Measurements from ENCODE around the gene WNK2.

The WNK2 gene

DNA sequence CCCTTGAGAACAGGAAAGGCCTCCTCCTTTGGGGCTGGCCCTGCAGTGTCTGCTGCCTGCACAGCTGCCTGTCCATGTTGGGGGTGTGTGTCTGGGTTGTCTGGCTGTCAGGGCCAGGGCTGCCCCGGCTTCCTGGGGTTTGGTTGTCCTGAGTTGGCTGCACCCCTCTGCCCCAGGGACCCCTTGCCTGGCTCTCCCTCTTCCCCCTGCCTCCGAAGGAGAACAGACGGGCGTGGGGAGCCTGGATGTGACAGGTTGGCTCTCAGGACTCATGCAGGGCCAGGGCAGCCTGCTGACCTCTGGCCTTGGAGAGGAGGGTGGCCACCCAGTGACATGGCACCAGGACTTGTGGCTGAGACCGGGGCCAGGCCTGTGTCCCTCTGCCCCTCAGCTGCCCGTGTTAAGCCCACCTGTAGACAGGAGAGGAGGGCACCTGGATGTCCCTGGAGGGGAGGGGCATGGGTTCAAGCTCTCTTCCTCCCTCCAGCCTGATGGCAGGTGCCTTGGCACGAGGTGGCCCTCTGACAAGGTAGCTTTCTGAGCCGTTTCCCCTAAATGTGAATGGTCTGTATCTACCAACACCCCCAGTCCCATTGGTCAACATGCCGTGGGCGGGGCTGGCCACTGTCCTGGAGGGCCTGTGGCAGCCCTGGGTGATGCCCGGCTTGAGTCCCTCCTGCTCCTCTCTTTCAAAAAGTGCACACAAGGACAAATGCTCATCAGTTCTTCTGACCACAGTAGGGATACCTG, 34.9 kb downstream of the WNK2 start:
- DNase-seq (ENCODE audit: low read depth in 2 of 2): no peak

DNA sequence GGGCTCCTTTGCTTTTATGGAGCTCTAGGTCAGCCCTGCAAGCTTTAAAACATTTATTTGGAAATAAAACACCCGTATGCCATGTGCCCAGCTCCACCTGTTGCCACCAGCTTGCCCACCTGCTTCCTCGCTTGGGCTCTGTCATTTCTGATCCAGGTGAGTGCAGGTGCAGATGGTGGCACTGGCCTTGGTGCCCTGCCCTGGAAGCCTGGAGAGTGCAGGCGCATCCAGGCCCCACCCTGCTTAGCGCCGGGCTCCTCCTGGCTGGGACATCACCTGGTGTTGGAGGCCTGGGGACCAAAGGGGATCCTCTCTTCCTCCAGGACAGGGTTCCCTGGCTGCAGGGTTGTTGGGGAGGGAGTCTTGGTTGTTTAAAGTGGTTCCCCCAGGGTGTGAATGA, 35.8 kb downstream of the WNK2 start:
- no peak for DNase-seq (ENCODE audit: low read depth in 2 of 2)

DNA sequence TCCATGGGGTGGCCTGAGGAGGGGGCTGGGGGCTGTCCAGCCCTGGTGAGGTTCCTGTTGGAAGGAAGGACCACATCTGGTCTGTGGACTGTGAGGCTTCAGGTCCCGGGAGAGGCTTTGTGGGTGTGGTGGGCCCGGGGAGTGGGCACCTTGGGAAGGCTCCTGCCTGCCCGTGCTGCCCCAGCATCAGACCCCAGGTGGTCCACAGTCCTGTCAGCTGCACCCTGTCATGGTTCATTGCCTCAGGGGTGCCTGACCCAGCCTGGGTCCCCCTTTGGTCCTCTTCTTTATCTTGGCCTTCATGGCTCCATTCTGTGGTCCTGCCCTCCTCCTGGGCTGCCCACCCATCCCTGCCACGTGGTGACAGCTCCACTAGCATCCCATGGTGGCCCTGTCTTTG, 36.7 kb downstream of the WNK2 start:
- no peak for DNase-seq (ENCODE audit: low read depth in 2 of 2)

GRCh38 chr9:93221044-93221443, 37.1 kb downstream of the WNK2 start:
- DNase-seq (ENCODE audit: low read depth in 2 of 2): no peak

DNA sequence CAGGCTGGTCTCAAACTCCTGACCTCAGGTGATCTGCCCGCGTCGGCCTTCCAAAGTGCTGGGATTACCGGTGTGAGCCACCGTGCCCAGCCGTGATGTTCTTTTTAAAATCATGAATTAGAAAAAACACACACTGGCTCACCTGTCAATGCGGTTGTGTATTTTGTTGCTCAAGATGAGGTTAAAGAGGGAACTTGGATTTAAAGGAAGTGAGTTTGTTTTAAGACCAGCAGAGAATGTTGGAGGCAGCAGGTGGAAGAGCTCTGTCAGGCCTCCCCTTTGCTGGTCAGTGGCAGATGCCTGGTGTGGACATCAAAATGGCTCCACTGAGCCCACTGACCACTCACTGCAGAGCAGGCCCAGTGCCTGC, 38.9 kb downstream of the WNK2 start:
- DNase-seq (ENCODE audit: low read depth in 2 of 2): no peak

- no peak for DNase-seq (ENCODE audit: low read depth in 2 of 2)
Measured at GRCh38 chr9:93223260-93224180, 39.6 kb downstream of the WNK2 start.

DNA sequence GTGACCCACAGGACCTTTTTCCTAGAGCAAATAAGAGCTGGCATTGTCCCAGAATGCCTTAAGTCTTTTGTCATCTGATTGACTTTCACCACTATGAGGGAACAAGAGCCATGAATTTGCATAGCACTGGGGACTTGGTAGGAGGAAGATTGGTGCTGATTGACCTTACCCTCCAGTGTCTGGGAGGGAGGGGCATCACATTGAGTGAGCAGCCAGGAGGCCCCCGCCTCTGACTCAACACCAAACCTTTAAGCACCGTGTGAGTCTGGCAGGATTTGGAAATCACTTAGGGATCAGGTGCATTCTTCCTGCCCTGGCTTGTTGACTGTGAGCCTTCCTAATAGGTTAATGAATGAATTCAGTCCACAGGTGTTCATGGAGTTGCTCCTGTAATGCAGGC, 40.7 kb downstream of the WNK2 start:
- no peak for DNase-seq (ENCODE audit: low read depth in 2 of 2)

GRCh38 chr9:93225417-93225816, 41.5 kb downstream of the WNK2 start:
- DNase-seq (ENCODE audit: low read depth in 2 of 2): no peak

GRCh38 chr9:93225892-93226291, 42.0 kb downstream of the WNK2 start:
- no peak for DNase-seq (ENCODE audit: low read depth in 2 of 2)

- no peak for DNase-seq (ENCODE audit: low read depth in 2 of 2)
Measured at GRCh38 chr9:93226819-93227218, 42.9 kb downstream of the WNK2 start.

- DNase-seq (ENCODE audit: low read depth in 2 of 2): no peak
Measured at GRCh38 chr9:93228030-93228429, 44.1 kb downstream of the WNK2 start.

GRCh38 chr9:93228453-93228852, 44.5 kb downstream of the WNK2 start:
- no peak for DNase-seq (ENCODE audit: low read depth in 2 of 2)

- DNase-seq (ENCODE audit: low read depth in 2 of 2): no peak
Measured at GRCh38 chr9:93229636-93230035, 45.7 kb downstream of the WNK2 start.

DNA sequence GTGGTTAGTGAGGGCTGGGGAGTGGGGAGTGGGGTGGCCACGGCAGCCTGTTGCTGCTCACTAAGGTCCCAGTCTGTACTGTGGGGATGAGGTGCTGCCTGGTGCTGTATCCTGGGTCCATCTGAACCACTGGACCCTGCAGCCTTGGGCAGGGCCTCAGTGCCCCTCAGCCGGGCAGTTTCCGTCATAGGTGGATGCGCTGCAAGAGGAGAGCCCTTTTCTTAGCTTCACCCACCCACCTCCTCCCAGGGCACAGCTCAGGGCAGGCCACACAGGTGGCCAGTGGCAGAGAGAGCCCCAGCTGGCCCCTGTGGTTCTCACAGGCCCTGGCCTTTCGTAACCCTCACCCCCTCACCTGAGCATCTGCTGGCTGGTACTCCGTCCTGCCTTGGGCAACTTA, 46.2 kb downstream of the WNK2 start:
- no peak for DNase-seq (ENCODE audit: low read depth in 2 of 2)

DNA sequence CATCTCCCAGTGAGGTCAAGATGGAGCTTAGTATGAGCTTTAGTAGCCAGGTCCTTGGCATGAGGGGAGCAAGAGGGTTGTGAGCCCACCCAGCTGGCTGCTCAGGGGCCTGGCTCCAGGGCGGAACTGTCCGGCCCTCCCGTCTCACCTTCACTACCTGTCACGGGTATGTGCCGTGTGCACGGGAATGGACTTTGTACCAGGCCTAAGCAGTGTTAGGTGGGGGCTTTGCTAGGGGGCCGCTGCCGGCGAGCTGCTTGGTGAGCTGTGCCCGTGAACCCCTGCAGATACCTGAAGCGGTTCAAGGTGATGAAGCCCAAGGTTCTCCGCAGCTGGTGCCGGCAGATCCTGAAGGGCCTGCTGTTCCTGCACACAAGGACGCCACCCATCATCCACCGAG, 46.7 kb downstream of the WNK2 start:
- DNase-seq (ENCODE audit: low read depth in 2 of 2): no peak

DNA sequence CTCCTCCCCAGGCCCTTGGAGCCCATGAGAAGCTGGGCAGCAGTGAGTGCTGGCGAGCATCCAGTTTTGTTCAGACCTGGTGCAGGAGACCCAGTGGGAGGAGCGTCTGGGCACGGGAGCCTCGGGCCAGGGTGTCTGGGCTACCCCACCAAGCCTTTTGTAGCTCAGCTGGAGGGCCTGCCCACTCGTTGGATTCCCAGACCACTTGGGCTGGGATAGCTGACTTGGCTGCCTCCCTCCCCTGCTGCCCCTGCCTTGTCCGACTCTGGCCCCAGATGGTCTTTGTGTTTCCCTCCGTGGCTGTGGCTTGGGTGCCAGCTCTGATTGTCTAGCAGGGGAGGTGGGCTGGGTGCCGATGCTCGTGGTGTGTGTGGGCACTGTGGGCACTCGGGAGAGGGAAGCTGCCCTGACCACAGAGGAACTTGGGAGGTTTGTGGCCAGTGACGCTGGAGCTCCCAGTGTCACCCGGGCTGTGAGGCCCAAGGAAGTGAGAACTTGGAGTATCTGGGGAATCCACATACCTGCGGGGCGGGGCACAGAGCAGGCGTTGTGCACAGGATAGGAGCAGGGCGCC, 47.3 kb downstream of the WNK2 start:
- DNase-seq (ENCODE audit: low read depth in 2 of 2): no peak

DNA sequence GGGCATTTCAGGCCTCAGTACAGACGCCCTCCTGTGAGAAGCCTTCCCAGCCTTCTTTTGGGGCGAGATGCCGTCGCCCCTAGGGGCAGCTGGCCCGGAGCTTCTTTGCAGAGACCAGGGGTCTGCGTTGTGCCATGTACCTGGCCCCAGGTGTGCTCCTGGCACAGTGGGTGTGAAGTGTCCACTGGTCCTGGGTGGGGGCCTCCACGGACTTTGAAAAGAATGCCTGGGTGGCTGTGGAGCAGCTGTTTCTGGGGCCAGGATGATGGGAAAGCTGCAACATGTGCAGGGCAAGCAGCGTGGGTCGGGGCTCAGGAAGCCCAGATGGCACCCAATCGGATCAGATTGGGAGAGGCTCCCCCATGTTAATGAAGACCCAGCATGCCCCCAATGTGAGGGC, 47.8 kb downstream of the WNK2 start:
- DNase-seq (ENCODE audit: low read depth in 2 of 2): no peak

DNA sequence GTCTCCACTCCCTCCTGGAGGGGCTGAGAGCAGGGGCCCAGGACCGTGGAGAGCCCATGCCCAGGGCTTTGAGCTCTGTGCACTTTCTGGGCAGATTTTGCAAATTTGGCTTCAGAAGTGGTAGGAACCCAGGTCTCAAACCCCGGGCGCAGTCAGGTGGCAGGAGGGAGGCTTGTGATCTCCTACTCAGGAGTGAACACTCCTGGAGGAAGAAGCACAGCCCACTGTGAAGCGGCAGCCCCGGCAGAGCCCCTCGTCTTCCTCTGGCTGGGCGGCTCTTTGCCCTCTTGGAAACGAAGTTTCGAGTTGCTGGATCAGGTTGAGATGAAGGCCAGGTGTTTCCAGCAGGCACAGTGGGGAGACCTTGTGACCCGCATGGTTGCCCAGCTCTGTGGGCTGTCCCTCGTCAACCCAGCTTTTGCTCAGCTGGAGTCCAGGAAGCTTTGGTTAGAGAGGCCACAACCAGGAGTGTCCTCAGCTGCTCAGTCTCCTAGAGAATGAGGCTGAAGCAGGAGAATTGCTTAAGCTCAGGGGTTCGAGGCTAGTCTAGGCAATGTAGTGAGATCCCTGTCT, 48.5 kb downstream of the WNK2 start:
- no peak for DNase-seq (ENCODE audit: low read depth in 2 of 2)

DNA sequence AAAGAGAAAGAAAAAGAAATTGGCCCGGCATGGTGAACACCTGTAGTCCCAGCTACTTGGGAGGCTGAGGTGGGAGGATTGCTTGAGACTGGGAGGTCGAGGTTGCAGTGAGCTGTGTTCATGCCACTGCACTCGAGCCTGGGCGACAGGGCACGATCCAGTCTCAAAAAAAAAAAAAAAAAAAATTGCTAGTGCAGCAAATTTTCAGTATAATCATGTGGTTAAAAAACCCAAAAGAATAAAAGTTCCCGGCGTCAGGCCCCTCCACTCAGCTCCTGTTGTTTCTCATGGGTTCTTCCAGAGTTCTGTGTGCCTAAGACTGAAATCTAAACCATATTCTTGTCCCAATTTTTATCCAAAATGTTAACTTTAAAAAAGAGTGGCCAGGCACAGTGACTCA, 49.1 kb downstream of the WNK2 start:
- no peak for DNase-seq (ENCODE audit: low read depth in 2 of 2)

DNA sequence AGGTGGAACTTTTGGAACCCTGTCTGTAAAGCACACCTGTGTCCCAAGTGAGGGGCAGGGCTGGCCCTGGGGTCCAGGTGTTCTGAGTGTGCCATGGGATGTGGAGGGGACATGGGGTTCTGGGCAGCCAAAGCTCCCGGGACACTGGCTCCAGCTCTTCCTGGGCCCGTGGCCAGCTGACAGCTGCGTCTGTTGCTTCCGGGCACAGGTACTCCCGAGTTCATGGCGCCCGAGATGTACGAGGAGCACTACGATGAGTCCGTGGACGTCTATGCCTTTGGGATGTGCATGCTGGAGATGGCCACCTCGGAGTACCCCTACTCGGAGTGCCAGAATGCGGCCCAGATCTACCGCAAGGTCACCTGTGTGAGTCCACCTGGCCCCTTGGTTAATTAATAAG, 50.7 kb downstream of the WNK2 start:
- no peak for DNase-seq (ENCODE audit: low read depth in 2 of 2)

DNA sequence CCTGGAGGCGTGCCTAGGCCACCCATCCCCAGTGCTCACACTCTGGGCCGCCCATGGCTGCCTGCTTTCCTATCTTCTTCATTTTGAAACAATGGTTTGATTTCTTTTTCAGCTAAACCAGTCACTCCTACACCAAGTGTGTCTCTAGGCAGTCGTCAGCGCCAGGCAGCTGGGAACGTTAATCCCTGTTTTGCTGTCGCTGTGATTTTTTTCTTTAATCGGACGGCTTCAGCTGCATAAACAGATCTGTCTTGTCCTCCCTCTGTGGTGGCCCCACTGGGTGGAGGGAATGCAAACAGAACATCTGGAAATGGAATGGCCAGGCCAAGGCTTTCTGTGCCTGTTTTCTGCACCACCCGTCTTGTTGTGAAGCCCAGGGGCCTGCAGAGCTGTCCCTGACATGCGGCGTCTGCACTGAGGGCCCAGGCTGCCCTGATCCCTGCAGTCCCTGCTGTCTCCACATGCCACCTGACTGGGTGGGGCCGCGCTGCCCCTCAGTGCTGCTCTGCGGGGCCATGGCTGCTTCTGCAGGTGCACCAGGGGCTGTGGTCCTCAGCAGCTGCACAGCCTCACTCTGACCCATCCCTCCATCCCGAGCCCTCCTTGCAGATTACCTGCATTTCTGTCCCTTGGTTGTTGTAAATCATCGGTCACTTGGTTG, 51.5 kb downstream of the WNK2 start:
- no peak for DNase-seq (ENCODE audit: low read depth in 2 of 2)
